GM12865 (cell line): Measurements from ENCODE around the gene DENND11.

ENCODE experiments used
- DNase-seq: peaks from one replicate; pipeline ENCODE4 v3.0.0; 2010; ENCODE audit warnings: low read depth
- H3K4me3 ChIP-seq: 2 replicates; pipeline ENCODE4 v1.5.1; 2011; ENCODE audit warnings: mild to moderate bottlenecking, low read depth, low read length, control low read depth
- CTCF ChIP-seq: IDR thresholded peaks from 2 replicates; pipeline ENCODE4 v1.5.1; 2011; ENCODE audit warnings: low read length, control low read depth, low read depth, inconsistent platforms; ENCODE audit not compliant: insufficient read depth; ENCODE audit errors: missing control alignments

The DENND11 gene

GRCh38 chr7:141709749-141710148, 7.8 kb upstream of the DENND11 start:
- no peak for TF ChIP-seq CTCF
- no peak overlapping the region for H3K4me3 ChIP-seq
- no peak for DNase-seq

- DNase-seq, result no peak
- H3K4me3 ChIP-seq, result no peak overlapping the region
- no peak for TF ChIP-seq CTCF
These were observed 7.4 kb upstream of the DENND11 start for GRCh38 chr7:141709318-141709717.

GRCh38 chr7:141708351-141708750, 6.4 kb upstream of the DENND11 start, which contains the start of gene WEE2:
Gene WEE2 (plus strand): TSS chr7:141708353. CDS start chr7:141708759, 406 bp downstream.
- TF ChIP-seq CTCF, result no peak
- no peak for DNase-seq

GRCh38 chr7:141706239-141707064, 4.5 kb upstream of the DENND11 start:
- TF ChIP-seq CTCF, result no peak
- no peak for DNase-seq
- H3K4me3 ChIP-seq, result no peak overlapping the region

More at GRCh38 chr7:141708351-141708750, 6.4 kb upstream of the DENND11 start, which contains the start of gene WEE2:
- H3K4me3 ChIP-seq, result no peak within 1 kb of the TSS

GRCh38 chr7:141704741-141705140, 2.8 kb upstream of the DENND11 start:
- TF ChIP-seq CTCF, result no peak
- H3K4me3 ChIP-seq, result no peak overlapping the region
- no peak for DNase-seq

GRCh38 chr7:141704112-141704511, 2.1 kb upstream of the DENND11 start:
- DNase-seq, result no peak
- no peak overlapping the region for H3K4me3 ChIP-seq
- TF ChIP-seq CTCF, result no peak

GRCh38 chr7:141702892-141703291, 926 bp upstream of the DENND11 start:
- TF ChIP-seq CTCF, result no peak
- DNase-seq, result no peak
- peak overlapping the region; percentile 71; the same call in 1 of the 2 replicates for H3K4me3 ChIP-seq
